HG03103 (cell line): ENCODE data around the gene RPRD1B.

Source experiments
- ATAC-seq: cut with Tn5 transposase; IDR thresholded peaks from one replicate; pipeline ENCODE4 v1.9.1; 2021; ENCODE audit warnings: low read depth; ENCODE audit not compliant: unreplicated experiment

RPRD1B gene

DNA sequence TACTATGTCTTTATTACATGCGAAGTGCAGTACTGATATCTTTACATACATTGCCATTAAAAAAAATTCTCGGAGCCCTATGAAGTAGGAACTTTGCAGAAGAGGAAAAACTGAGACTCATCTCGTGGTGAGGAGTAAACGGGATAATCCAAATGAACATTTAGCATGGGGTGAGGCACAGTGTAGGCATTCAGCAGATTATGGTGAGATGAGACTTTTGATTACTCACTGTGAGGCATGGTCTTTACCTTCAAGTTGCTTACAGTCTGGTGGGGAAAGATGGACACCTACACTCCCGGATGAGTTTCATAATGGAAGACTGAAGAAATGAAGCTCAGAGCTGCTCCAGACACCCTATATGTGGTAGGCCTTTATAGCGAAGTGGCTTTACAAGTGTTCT is 1.4 kb downstream of the RPRD1B start:
- no peak for ATAC-seq

DNA sequence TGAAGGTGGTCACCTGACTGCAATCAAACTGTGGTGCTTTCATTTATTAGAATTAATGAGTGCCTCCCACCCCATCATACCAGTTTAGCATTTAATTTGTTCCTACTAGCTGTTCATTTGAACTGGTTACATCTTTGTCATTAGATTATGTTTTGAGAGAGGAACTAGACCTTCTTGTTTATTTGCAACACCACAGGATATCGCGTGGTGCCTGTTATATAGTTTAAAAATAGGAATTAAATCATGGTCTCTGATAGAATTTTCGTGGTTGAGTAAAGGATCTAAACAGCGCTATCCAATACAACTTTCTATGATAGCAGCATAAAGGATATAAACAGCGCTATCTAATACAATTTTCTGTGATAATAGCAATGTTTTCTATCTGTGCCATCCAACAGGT is 2.8 kb downstream of the RPRD1B start:
- no peak for ATAC-seq

DNA sequence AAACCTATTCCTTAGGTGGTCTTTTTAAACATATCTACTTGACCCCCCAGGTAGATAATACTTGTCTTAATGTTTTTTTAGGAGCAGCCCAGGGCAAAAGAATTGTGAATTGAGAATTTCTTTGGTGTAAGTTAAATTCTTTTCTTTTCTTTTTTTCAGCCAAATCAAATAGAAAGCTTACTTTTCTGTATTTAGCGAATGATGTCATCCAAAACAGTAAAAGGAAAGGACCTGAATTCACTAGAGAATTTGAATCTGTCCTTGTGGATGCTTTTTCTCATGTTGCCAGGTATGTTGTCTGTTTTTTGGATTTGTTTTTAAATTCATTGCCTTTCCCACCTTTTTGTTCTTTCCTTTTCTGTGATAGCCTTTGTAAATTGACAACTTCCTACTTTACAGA is 6.7 kb downstream of the RPRD1B start:
- ATAC-seq = no peak

DNA sequence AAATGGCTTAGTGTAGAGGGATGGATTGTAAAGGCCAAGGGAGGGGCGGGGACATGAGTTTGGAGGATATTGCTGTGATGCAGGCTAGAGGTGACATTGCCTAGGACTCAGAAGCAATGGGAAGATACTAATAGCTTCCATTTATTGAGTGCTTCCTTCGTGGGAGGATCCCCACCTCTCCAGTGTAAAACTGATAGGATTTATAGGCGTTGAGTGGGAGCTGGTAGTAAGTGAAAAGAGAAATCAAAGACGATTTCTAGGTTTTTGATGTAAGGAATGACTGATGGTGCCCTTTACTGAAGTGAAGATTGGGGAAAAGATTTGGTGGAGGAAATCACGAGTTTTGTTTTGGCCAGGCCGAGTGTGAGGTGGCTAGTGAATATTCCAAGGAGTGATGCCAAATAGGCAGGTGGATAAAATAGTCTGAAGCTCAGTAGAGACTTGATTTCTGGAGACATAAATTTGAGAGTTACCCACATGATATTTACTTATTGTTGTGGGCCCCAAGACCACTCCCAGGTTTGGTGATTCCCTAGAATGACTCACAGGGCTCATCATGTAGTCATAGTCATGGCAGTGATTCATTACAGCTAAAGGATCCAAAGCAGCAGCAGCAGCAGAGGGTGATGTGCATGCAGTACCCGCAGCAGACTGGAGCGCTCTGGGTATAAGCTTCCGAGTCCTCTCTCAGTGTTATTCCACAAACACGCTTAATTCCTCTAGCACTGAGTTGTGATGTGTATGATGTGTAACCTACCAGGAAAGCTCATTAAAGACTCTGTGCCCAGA is 10.2 kb downstream of the RPRD1B start:
- no peak for ATAC-seq

DNA sequence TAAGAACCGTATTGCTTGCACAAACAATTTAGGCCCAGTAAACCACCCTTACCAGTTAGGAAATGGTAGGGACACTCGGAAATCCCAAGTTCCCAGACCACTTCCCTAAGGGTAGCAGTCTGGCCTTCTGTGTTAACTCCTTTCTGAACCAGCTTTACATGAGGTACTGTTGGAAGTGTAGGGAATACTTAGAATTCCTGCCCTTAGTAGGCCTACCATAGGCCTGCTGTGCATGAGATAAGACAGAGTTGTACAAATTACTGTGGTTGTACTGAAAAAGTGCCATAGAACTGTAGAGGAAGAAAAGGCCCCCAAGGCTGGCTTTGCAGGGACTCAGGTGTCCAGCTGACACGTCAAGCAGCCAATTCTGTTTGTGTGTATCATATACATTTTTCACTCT is 11.1 kb downstream of the RPRD1B start:
- no peak for ATAC-seq

DNA sequence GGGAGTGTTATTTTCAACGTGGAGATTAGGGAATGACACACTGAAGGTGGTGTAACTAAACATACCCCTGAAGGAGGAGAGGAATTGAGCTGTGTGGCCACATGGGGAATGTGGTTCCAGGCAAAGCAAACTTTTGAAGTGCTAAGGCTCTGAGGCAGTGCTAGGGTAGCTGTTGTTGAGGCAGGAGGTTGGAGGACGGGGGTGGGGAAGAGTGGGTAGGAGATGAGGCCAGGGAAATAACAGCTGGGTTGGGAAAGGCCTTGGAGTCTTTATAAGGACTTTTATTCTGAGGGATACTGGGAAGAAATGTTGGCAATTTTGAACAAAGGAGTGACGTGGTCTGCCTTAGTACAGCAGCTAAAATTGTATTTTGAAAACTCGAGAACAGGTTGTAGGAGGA is 13.0 kb downstream of the RPRD1B start:
- ATAC-seq = no peak

DNA sequence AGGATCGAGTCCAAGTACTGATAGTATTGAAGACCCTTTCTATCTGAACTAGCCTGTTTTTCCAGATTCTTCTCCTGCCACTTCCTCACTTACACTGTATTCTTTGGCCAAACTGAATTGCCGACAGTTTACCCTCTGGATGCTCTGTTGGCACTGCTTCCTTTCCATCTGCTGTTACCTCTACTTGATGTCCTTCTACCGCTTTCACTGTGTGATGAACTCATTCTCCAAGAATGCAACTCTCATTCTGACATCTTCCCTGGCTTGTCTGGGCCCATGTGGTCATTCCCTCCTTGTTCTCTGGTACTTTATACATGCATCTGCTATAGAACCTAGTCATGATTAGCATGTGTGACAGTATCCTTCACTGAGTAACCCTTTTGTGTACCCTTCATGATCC is 16.3 kb downstream of the RPRD1B start:
- no peak for ATAC-seq

DNA sequence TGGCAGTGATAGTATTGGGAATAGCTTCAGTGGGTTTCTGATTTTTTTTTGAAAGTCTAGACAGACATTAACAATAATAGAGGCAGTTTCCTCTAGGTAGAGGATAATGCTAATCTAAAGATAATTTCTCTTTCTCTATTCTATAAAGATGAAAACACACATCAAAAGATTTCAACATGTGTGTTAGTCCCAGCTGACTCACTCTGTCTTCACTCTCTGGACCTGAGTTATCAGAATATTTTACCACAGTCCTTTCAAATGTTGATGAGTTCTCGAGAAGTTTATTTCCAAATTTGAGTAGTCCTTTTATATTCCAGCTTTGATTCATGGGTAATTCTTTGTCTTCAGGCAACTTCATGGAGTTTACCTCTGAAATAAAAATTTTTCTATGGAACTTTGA is 17.1 kb downstream of the RPRD1B start:
- no peak for ATAC-seq

DNA sequence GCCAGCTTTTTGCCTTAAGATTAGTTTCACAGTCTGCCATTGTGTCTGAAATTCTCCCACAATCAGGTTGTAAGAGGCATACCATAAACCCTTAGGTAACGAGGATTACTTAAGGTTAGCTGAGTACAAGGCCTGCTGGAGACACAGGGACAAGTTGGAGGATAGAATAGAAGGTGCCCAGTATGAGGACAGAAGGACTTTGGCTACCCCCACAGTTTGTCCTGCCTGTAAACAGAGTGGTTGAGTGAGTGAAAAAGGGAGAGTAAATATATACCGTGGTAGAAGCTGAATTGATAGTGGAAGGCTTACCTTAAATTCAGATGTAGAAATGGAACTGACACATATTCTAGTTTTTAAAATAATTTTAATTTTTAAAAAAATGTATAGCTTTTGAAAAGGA is 19.3 kb downstream of the RPRD1B start:
- ATAC-seq = no peak

DNA sequence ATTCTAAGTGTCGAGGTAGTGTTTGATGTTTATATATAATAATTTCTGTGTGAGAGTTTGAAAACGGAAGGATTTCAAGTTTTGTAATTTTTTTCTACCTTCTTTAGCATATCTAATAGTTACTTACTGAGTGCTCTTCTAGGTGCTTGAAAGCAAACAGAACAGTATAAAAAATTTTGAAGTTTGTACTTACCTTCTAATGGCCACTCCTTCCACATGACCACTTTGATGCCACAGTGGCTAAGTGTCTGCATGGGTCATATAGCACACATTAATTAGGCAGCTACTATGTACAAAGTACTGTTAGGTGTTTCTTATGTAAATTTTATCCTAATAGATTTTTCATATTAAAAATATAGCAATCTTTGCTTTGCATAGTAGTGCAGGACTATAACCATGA is 21.1 kb downstream of the RPRD1B start:
- ATAC-seq = no peak

DNA sequence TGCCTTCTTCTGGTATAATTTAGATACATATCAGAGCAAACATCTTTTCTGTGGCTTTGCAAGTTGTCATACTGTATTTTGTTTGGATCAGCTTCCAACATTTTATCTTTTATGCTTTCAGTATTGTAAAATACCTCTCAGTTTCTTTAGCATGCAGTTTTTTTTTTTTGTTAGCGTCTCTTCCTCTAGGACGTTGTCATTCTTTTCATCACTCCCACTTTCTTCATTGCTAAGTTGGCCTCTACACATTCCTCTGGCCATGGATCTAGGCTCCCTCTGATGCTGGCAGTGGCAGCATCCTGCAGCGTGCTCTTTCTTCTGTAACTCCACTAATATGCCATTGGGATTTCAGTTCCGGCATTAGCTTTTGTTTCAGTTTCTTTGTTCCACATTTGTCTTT is 21.7 kb downstream of the RPRD1B start:
- ATAC-seq = no peak

DNA sequence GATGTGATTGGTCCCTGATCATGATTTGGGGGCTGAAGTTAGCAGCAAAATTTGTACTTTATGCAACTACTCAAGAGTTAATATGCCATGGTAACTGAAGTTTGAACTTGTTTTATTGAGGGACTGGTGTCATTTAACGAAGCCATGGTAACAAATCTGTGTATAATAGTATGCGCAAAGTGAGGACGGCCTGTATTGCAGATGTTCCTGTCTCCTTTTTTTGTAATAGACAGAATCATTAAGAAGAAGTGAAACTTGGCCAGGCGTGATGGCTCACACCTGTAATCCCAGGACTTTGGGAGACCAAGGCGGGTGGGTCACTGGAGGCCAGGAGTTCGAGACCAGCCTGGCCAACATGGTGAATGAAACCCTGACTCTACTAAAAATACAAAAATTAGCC is 22.3 kb downstream of the RPRD1B start:
- no peak for ATAC-seq

DNA sequence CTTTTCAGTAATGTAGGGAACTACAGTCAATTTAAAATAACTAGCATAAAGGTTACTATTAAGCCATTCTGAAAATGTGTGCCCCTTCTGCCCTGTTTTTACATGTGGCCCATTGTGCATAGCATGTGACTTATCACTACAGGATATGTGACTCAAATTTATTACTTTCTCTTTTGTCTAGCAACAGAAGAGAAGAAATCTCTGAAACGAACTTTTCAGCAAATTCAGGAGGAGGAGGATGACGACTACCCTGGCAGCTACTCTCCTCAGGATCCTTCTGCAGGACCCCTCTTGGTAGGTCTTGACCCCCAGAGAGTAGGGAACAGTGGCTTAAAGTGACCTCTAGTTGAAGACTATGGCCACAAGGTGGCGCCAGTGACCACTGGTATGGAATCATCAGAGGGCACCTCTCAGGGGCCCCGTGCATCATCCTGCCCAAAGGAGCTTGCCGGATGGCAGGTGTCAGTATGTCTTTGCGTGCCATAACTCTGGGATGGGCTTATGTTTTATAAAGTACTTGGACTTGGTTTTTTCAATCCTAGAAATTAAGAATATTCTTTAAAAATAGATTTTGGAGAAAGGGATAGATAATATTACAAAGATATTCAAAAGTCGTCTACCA is 23.9 kb downstream of the RPRD1B start:
- ATAC-seq = no peak

DNA sequence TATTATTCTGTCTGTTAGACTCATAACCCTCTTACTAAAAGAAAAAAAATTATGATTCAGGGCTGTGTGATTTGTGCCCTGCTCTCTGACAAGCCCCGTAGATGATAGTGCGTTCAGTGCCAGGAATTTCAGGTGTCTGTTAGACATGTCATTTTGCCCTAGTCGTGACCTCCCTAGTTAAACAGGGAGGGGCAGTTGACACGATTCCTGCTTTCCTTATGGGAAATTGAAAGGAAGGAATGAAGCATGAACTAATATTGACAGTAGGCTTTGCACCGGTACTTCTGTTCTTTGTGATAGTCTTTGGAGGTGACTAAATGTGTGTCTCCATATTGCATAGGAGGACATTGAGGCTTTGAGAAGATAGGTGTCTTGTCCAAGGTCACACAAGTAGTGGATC is 26.3 kb downstream of the RPRD1B start:
- ATAC-seq = no peak

DNA sequence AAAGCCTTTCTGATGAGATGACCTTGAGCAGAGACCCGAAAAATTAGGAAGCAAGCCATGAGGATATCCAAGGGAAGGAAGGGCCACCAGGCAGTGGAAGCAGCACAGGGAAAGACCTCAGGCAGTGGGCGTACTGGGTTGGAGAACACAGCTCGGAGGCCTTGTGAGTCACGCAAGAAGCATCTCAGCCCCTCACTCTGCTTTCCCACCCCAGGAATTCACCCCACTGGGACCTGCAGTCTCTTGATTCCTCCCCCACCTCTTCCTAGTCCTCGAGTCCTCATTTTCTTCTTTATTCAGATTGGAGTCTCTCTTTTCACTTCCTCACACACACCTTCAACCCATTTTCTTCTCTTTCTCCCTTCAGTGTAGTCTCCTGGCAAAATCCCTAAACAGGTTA is 27.0 kb downstream of the RPRD1B start:
- no peak for ATAC-seq

DNA sequence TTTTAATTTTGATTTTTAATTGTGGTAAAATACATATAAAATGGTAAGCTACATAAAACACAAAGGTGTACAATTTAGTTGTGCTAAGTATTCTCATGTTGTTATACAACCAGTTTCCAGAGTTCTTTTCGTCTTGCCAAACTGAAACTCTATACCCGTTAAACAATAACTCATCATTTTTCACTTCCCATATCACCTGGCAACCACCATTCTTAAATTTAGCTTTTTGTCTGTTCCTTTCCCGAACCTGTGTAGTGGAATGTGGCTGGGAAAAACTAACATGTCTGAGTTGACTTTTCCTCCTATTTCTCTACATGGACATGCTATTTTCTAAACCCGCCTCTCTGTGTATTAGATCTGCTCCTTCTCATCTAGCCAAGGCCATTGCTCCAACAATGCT is 27.6 kb downstream of the RPRD1B start:
- no peak for ATAC-seq

DNA sequence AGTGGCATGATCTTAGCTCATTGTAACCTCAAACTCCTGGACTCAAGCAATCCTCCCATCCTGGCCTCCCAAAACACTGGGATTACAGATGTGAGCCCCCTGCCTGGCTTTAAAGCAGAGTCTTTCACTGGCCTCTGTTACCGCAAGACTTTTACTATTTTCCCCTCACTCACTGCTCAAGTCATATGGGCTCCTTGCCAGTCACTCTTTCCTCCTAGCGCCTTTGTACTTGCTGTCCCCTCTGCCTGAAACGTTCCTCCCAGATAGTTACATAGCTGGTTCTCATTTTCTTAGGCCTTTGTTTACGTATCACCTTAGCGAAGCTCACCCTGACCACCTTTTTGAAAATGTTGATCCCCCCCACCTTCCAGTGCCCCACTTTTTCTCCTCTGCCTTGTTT is 29.3 kb downstream of the RPRD1B start:
- no peak for ATAC-seq

DNA sequence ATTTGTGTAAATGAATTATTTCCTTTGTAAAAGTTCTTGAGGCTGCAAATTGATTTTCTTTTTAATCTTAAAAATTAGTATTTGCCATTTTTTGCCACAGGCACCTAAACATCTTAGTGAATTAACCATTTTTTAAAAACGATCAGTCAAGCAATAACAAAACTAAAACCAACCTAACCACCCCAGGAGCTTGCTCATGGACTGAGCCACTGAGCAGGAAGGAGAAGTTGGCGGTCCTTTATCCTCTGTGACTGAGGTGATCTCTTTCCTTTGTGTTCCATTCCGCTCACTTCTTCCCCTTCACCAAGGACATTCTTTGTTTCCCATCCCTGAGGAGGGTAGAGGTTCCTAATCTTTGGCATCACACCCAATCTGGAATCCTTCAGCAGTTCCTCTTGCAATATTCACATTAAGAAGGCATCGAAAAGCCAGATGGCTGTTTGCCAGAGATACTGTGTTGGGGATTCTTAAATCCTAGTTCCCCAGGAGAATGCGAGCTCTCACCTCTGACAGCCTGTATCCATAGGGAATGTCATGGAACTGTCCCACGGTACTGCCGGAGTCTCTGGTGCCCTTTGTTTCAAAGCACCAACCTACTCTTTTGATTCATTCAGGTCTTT is 30.5 kb downstream of the RPRD1B start:
- no peak for ATAC-seq

DNA sequence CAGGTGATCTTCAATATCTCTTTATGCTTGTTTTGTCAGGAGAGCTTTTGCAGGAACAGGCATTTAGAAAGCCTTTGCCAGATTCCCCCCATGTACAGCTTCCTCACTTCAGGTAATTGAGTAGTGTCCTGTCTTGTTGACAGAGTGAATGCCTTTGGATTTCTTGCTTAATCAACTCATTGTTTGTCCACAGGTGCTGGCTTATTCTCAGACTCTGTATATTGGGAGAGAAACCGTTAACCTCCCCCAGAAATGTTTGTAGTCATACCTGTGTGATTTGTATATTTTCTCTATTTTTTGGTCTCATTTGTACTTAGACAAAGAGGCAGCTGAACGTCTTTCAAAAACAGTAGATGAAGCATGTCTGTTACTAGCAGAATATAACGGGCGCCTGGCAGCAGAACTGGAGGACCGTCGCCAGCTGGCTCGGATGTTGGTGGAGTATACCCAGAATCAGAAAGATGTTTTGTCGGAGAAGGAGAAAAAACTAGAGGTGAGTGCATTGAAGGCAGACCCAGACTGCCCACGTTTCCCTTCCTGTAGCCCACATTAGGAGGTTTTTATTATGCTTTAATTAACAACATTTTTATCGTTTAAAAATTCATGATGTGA is 32.3 kb downstream of the RPRD1B start:
- ATAC-seq = no peak

DNA sequence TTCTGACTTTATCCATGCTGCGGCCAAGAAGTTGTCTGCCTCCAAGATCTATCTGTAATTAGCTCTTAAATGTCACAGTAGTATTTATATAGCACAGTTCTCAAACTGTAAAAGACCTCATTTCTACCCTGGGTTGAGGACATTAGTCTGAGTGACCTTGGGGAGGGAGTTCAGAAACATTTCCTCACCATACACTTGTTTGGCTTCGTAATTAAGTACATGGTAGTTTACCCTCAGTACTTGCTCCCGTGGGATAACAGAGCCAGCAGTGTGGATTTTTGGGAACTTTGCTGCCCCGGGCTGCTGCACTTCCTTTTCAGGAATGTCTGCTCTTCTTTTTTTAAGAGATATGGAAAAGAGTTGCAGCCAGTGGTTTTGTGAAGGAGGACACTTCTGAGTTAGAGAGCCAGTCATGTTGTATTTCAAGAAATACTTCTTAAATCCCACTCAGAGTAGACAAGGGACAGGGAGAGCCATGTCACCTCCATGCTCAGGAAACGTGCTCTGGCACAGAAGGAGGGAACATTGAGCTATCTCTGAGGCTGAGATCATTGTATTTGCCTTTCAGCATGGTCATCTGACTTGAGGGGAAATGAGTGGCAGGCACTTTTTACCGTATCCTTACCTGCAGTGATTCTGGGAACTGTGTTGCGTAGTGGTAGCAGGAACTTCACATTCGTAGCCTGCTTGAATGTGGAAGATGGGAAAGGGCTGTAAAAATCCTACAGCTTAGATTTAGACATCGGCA is 33.6 kb downstream of the RPRD1B start:
- ATAC-seq = no peak
